ENCODE data around the gene GUCY1A1. TPM values are rescaled to one million over a fixed set of nuclear protein-coding genes. Genes with fewer than 3 reads are reported as not detected.
A peak's percentile ranks its signal among the peaks of the same experiment; 100 is the strongest.

GUCY1A1 gene
- total and polyA plus RNA-seq, 2 donors (not counting 1 experiment from before 2014, with no cell fraction given): 8.1 to 10.7 TPM

DNA sequence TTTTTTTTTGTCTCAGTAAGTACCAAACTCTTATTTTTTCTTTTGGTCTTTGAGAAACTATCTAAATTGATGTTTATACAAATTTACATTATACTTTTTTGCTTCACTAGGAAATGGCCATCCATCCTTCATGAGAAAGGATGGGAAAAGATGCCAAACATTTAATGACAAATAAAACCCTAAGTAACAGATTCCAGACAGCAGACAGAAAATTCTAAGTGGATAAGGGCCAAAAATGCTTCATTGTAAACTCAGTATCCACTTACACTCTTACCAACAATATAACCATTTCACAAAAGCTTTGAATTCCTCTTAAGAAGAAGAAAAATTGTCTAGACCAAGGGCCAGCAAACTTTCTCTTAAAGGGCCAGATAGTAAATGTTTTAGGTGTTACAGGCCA lies 95.7 kb downstream of the GUCY1A1 start:
- no peak for TF ChIP-seq EZH2 (IDR thresholded peaks at IDR 0.05; ENCODE audit: low read length, missing control alignments)
- TF ChIP-seq, protein P1, sequence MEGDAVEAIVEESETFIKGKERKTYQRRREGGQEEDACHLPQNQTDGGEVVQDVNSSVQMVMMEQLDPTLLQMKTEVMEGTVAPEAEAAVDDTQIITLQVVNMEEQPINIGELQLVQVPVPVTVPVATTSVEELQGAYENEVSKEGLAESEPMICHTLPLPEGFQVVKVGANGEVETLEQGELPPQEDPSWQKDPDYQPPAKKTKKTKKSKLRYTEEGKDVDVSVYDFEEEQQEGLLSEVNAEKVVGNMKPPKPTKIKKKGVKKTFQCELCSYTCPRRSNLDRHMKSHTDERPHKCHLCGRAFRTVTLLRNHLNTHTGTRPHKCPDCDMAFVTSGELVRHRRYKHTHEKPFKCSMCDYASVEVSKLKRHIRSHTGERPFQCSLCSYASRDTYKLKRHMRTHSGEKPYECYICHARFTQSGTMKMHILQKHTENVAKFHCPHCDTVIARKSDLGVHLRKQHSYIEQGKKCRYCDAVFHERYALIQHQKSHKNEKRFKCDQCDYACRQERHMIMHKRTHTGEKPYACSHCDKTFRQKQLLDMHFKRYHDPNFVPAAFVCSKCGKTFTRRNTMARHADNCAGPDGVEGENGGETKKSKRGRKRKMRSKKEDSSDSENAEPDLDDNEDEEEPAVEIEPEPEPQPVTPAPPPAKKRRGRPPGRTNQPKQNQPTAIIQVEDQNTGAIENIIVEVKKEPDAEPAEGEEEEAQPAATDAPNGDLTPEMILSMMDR (conservative IDR thresholded peaks at IDR 0.05 in 1 of 2, IDR thresholded peaks at IDR 0.05 in 1 of 2; ENCODE audit: low read depth in 1 of 2, low read length in 2 of 2): no peak
- Histone ChIP-seq H3K27me3 (ENCODE audit: control insufficient read depth, insufficient read depth, low read length) (no peaks in the 10 kb centered on the region), H3K79me2 (ENCODE audit: control insufficient read depth, insufficient read depth, low read length) (no peaks in the 10 kb centered on the region), H4K20me1 (ENCODE audit: control insufficient read depth, extremely low read depth, insufficient read depth, low read length) (no peaks in the 10 kb centered on the region), H3K9me3 (ENCODE audit: control insufficient read depth, insufficient read depth, low read depth, low read length) (no peaks in the 10 kb centered on the region), H3K4me1 (ENCODE audit: control insufficient read depth, extremely low read depth, insufficient read depth, low read length) (no peaks in the 10 kb centered on the region), H3K4me3 (replicated peaks in 1 of 4; ENCODE audit: control extremely low read depth in 1 of 4, insufficient read depth in 1 of 4, low read depth in 3 of 4, low read length in 4 of 4) (no peak overlapping the region), H3K36me3 (ENCODE audit: control insufficient read depth, insufficient read depth, low read length) (no peaks in the 10 kb centered on the region), H3K4me2 (ENCODE audit: extremely low read depth, insufficient read depth, low read length) (no peak overlapping the region), H3K27ac (ENCODE audit: insufficient read depth, low read length) (no peak overlapping the region), H2AFZ (ENCODE audit: low read length) (no peak overlapping the region), H3K9ac (ENCODE audit: insufficient read depth, low read length) (no peak overlapping the region)
- peak; percentile 28 to 47 for DNase-seq (ENCODE audit: low read depth in 2 of 2)

DNA sequence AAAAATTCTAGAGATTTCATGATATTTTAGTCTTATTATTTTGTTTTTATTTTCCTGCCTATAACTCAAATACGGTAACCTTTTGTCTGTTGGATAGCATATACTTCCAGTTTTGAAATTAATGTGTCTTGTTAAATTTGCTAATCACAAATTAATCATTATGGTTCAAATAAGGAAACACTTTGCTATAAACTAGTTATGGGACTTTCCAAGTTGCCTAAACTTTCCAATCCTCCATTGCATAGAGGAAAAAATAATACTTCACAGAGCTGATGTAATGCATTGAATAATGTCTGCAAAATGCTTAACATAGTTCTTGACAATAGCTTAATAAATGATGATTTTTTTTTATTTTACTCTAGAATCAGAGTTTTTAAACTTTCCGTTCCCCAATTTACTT lies 96.9 kb downstream of the GUCY1A1 start:
- no peak for TF ChIP-seq EZH2 (IDR thresholded peaks at IDR 0.05; ENCODE audit: low read length, missing control alignments)
- TF ChIP-seq, protein P1 (conservative IDR thresholded peaks at IDR 0.05 in 1 of 2, IDR thresholded peaks at IDR 0.05 in 1 of 2; ENCODE audit: low read depth in 1 of 2, low read length in 2 of 2): no peak
- H3K27me3 ChIP-seq (ENCODE audit: control insufficient read depth, insufficient read depth, low read length): no peaks in the 10 kb centered on the region
- H3K9ac ChIP-seq (ENCODE audit: insufficient read depth, low read length): no peak overlapping the region
- no peak overlapping the region for H3K4me3 ChIP-seq (replicated peaks in 1 of 4; ENCODE audit: control extremely low read depth in 1 of 4, insufficient read depth in 1 of 4, low read depth in 3 of 4, low read length in 4 of 4)
- H3K27ac ChIP-seq (ENCODE audit: insufficient read depth, low read length): no peak overlapping the region
- no peaks in the 10 kb centered on the region for H3K36me3 ChIP-seq (ENCODE audit: control insufficient read depth, insufficient read depth, low read length)
- H4K20me1 ChIP-seq (ENCODE audit: control insufficient read depth, extremely low read depth, insufficient read depth, low read length): no peaks in the 10 kb centered on the region
- H2AFZ ChIP-seq (ENCODE audit: low read length): no peak overlapping the region
- no peaks in the 10 kb centered on the region for H3K9me3 ChIP-seq (ENCODE audit: control insufficient read depth, insufficient read depth, low read depth, low read length)
- DNase-seq (ENCODE audit: low read depth in 2 of 2): no peak
- no peak overlapping the region for H3K4me2 ChIP-seq (ENCODE audit: extremely low read depth, insufficient read depth, low read length)
- H3K4me1 ChIP-seq (ENCODE audit: control insufficient read depth, extremely low read depth, insufficient read depth, low read length): no peaks in the 10 kb centered on the region
- no peaks in the 10 kb centered on the region for H3K79me2 ChIP-seq (ENCODE audit: control insufficient read depth, insufficient read depth, low read length)

DNA sequence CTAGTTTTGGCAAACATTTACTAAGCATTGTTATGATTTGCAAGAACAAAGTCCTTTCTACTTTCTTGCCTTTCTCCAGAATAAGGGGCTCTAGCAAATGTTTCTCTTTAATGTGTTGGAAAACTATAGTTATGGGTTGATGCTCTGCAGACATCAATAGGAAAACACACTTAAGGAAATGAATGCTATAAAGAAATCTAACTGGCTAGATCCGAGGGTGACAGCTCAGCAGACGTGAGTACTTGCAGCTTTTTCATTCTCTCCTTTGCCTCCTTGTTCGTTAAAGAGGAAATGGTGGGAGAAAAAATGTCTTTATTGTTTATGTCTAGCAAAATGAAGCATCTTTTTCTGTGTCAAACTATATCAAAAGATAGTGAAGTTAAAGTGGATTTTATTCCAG lies 98.5 kb downstream of the GUCY1A1 start:
- no peak for DNase-seq (ENCODE audit: low read depth in 2 of 2)
- Histone ChIP-seq H3K4me2 (ENCODE audit: extremely low read depth, insufficient read depth, low read length) (no peak overlapping the region), H3K36me3 (ENCODE audit: control insufficient read depth, insufficient read depth, low read length) (no peaks in the 10 kb centered on the region), H4K20me1 (ENCODE audit: control insufficient read depth, extremely low read depth, insufficient read depth, low read length) (no peaks in the 10 kb centered on the region), H3K4me1 (ENCODE audit: control insufficient read depth, extremely low read depth, insufficient read depth, low read length) (no peaks in the 10 kb centered on the region), H2AFZ (ENCODE audit: low read length) (no peak overlapping the region), H3K4me3 (replicated peaks in 1 of 4; ENCODE audit: control extremely low read depth in 1 of 4, insufficient read depth in 1 of 4, low read depth in 3 of 4, low read length in 4 of 4) (no peak overlapping the region), H3K79me2 (ENCODE audit: control insufficient read depth, insufficient read depth, low read length) (no peaks in the 10 kb centered on the region), H3K9ac (ENCODE audit: insufficient read depth, low read length) (no peak overlapping the region), H3K27ac (ENCODE audit: insufficient read depth, low read length) (no peak overlapping the region), H3K27me3 (ENCODE audit: control insufficient read depth, insufficient read depth, low read length) (no peaks in the 10 kb centered on the region), H3K9me3 (ENCODE audit: control insufficient read depth, insufficient read depth, low read depth, low read length) (no peaks in the 10 kb centered on the region)
- no peak for TF ChIP-seq EZH2 (IDR thresholded peaks at IDR 0.05; ENCODE audit: low read length, missing control alignments)
- TF ChIP-seq, protein P1 (conservative IDR thresholded peaks at IDR 0.05 in 1 of 2, IDR thresholded peaks at IDR 0.05 in 1 of 2; ENCODE audit: low read depth in 1 of 2, low read length in 2 of 2): no peak

Measured in fibroblast of lung (primary cell).